Measurements from ENCODE around the gene TRAT1. TPM values are rescaled to one million over a fixed set of nuclear protein-coding genes. Genes with fewer than 3 reads are reported as not detected.

Gene TRAT1
- total RNA-seq, 1 experiment from 2014 or later, result 0.11 TPM

Other genes with a start within 250 kb of the TRAT1 start
- 29.3 to 32.8 TPM (median 32.0 TPM) in 3 replicates for gene CIP2A, start 233.3 kb upstream of the TRAT1 start, total RNA-seq (2021)
- gene DZIP3, start 233.1 kb upstream of the TRAT1 start, total RNA-seq (2021), result 25.3 to 28.7 TPM (median 27.6 TPM) in 3 replicates
- not detected in 3 replicates for gene RETNLB, start 65.4 kb upstream of the TRAT1 start, total RNA-seq (2021)
- gene GUCA1C, start 131.1 kb downstream of the TRAT1 start, total RNA-seq (2021), result not detected in 3 replicates